Lung (tissue), 12 donors: ENCODE results near the gene CEP250. TPM values are rescaled to one million over a fixed set of nuclear protein-coding genes. Genes with fewer than 3 reads are reported as not detected.

ENCODE experiments used
- ATAC-seq: fragments of 200-7000 bp; cut with Tn5 transposase; one replicate; pipeline ENCODE4 v1.9.1; 2020; ENCODE audit warnings: moderate number of reproducible peaks; ENCODE audit not compliant: insufficient read depth, low FRiP score
- DNase-seq, 3 donors: peaks; one replicate each; pipeline ENCODE4 v3.0.0-alpha.2; 2013 to 2017
- H3K27ac ChIP-seq, 2 donors: one replicate each; pipeline ENCODE4 v1.5.1; 2013; ENCODE audit warnings: mild to moderate bottlenecking in 2 of 2, moderate library complexity in 2 of 2, control low read depth in 1 of 2, inconsistent platforms in 1 of 2, low read depth in 1 of 2, low read length in 1 of 2
- H3K27me3 ChIP-seq, 3 donors: one replicate each; pipeline ENCODE4 v1.5.1; 2013; ENCODE audit warnings: low read length in 2 of 3; ENCODE audit not compliant: control insufficient read depth in 3 of 3, insufficient read depth in 3 of 3
- H3K36me3 ChIP-seq, 4 donors: one replicate each; pipeline ENCODE4 v1.5.1; 2013; ENCODE audit warnings: low read length in 4 of 4, mild to moderate bottlenecking in 1 of 4, moderate library complexity in 1 of 4; ENCODE audit not compliant: control insufficient read depth in 4 of 4, insufficient read depth in 4 of 4
- H3K4me1 ChIP-seq, 5 donors: one replicate each; pipeline ENCODE4 v1.5.1; 2013; ENCODE audit warnings: low read length in 5 of 5, mild to moderate bottlenecking in 2 of 5, moderate library complexity in 1 of 5; ENCODE audit not compliant: control insufficient read depth in 5 of 5, insufficient read depth in 5 of 5
- H3K4me3 ChIP-seq: one replicate; pipeline ENCODE4 v1.5.1; 2013; ENCODE audit warnings: mild to moderate bottlenecking, control low read depth, moderate library complexity
- H3K9ac ChIP-seq, 2 donors: one replicate each; pipeline ENCODE4 v1.5.1; 2013; ENCODE audit warnings: low read length in 2 of 2, control low read depth in 1 of 2; ENCODE audit not compliant: insufficient read depth in 1 of 2
- H3K9me3 ChIP-seq, 4 donors: one replicate each; pipeline ENCODE4 v1.5.1; 2013; ENCODE audit warnings: low read length in 3 of 4, mild to moderate bottlenecking in 1 of 4, moderate library complexity in 1 of 4; ENCODE audit not compliant: control insufficient read depth in 4 of 4, insufficient read depth in 3 of 4
- WGBS, 2 donors: extraction: QIAGEN DNeasy Blood & Tissue Kit; methylation state at CpG; one replicate each; pipeline ENCODE4 v1.1.7; 2013; 5-methylcytosine and 5-hydroxymethylcytosine counted together
- polyA plus RNA-seq, 2 donors: library from polyadenylated mRNA; stranded (reverse); fragments of 200-250 nt; gene quantifications; one replicate each; pipeline ENCODE4 v1.2.1, GENCODE V29; 2013
- total RNA-seq, 2 donors: library from RNA; depleted of rRNA in 1 of 2; stranded (reverse); fragments of >200 nt in 1 of 2; gene quantifications; one replicate each; pipeline ENCODE4 v1.2.1, GENCODE V29; 2014 to 2021
- TF ChIP-seq, protein P1 (sequence below): IDR thresholded peaks from 2 replicates; pipeline ENCODE4 v1.5.1; 2012; ENCODE audit warnings: mild to moderate bottlenecking; ENCODE audit errors: control extremely low read depth, extremely low read depth
- donor health status: control.
- donor health status: control.
- donor health status: Bipolar disorder and iron deficiency.
- donor health status: healthy.
- donor health status: DM: yes; HTN: yes; CAD: no.

The CEP250 gene
- total and polyA plus RNA-seq, 4 donors, result 8.7 to 34.5 (median 19.7) TPM

DNA sequence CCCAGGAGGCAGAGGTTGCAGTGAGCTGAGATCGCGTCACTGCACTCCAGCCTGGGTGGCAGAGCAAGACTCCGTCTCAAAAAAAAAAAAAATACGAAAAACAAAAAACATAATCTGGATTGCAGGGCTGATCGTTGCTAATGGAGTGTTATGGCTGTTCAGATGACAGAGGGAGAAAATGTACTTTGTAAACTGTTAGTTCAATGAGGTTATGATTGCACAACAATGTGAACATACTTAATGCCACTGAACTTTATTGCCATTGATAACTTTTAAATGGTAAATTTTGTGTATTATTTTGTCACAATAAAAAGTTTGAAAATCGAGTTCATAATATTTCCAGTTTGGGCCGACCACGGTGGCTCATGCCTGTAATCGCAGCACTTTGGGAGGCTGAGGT is 63.6 kb downstream of the CEP250 start:
- Histone ChIP-seq H3K27ac (no peak overlapping the region), H3K4me3 (no peak overlapping the region), H3K36me3 (peaks cover 0 to 10% (median 0%) of the 10 kb centered on the region in 4 donors), H3K27me3 (no peaks in the 10 kb centered on the region), H3K9ac (no peak overlapping the region), H3K9me3 (no peaks in the 10 kb centered on the region), H3K4me1 (peaks cover 0 to 8% (median 0%) of the 10 kb centered on the region in 5 donors)
- TF ChIP-seq, protein P1, sequence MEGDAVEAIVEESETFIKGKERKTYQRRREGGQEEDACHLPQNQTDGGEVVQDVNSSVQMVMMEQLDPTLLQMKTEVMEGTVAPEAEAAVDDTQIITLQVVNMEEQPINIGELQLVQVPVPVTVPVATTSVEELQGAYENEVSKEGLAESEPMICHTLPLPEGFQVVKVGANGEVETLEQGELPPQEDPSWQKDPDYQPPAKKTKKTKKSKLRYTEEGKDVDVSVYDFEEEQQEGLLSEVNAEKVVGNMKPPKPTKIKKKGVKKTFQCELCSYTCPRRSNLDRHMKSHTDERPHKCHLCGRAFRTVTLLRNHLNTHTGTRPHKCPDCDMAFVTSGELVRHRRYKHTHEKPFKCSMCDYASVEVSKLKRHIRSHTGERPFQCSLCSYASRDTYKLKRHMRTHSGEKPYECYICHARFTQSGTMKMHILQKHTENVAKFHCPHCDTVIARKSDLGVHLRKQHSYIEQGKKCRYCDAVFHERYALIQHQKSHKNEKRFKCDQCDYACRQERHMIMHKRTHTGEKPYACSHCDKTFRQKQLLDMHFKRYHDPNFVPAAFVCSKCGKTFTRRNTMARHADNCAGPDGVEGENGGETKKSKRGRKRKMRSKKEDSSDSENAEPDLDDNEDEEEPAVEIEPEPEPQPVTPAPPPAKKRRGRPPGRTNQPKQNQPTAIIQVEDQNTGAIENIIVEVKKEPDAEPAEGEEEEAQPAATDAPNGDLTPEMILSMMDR, result no peak
- 82 to 84% methylated on average over 9 of the region's 9 CpGs for WGBS, 2 donors
- ATAC-seq, result no peak
- DNase-seq, result peak in 2 of 3 donors; percentile 65 to 75

DNA sequence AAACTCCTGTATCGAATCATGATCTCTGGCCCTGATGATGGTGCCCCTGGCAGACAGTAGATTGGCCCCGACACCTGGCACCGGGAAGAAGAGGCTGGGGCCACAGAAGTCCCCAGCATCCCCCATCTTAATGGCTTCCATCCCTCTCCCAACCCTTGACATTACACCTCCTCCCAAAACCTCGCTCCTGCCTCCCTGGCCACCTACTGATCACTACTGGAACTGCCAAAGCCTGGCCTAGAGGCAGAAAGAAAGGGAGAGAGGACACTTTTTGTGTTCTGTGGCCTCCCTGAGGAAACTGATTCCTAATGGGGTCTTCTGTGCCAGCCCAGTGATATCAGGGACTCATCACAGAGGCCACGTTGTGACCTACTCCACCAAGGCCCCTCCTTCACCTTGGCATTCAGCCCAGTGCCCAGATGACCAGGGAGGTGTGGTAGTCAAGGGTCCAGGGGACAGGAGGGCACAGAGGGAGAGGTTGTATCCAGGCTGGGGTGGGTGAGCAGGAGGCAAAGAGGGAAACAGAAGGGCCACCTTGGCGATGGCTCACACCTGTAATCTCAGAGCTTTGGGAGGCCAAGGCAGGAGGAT is 68.0 kb downstream of the CEP250 start:
- no peak overlapping the region for H3K4me3 ChIP-seq
- peaks cover 0 to 3% (median 0%) of the 10 kb centered on the region in 5 donors for H3K4me1 ChIP-seq
- TF ChIP-seq, protein P1, result no peak
- WGBS, 2 donors, result 77 to 80% methylated on average over 6 of the region's 6 CpGs
- H3K36me3 ChIP-seq, result no peaks in the 10 kb centered on the region
- peaks cover 0 to 2% (median 0%) of the 10 kb centered on the region in 4 donors for H3K9me3 ChIP-seq
- no peaks in the 10 kb centered on the region for H3K27me3 ChIP-seq
- ATAC-seq, result no peak
- DNase-seq, result no peak
- no peak overlapping the region for H3K9ac ChIP-seq
- H3K27ac ChIP-seq, result no peak overlapping the region

DNA sequence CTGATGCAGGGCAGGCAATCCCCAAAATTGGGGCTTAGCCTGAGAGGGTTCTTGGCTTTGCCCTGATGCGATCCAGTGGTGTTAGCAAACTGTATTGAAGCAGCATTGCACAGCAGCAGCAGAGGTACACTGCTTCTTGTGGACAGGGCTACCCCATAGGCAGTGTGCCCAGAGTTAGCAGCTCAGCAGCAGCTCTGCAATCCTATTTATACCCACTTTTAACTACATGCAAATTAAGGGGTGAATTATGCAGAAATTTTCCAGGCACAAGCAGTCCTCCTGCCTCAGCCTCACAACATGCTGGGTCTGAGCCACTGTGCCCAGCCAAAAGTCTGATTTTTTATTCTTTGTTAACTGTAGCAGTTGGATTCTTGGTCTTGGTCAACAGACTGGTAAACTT is 70.2 kb downstream of the CEP250 start:
- Histone ChIP-seq H3K9ac (no peak overlapping the region), H3K27ac (no peak overlapping the region), H3K27me3 (no peaks in the 10 kb centered on the region), H3K4me3 (no peak overlapping the region), H3K9me3 (peaks cover 0 to 2% (median 0%) of the 10 kb centered on the region in 4 donors), H3K4me1 (no peaks in the 10 kb centered on the region), H3K36me3 (no peaks in the 10 kb centered on the region)
- 100% methylated on average over 1 of the region's 1 CpG for WGBS, 2 donors
- DNase-seq (no peak), ATAC-seq (no peak)
- TF ChIP-seq, protein P1, result no peak
